AG04449 (cell line): Measurements from ENCODE around the gene DMAC2.

Experiments
- CTCF ChIA-PET: fragments of 350-600 bp; formaldehyde crosslinking; extraction: SDS; loops from one replicate; lab custom pipeline; 2021; ENCODE audit warnings: antibody characterized with exemption; lab: Yijun Ruan, JAX
- POLR2A ChIA-PET: fragments of 400-600, 350-600 bp; formaldehyde crosslinking; extraction: SDS; loops from one replicate; lab custom pipeline; 2020; ENCODE audit warnings: antibody characterized with exemption, inconsistent platforms; lab: Yijun Ruan, JAX
- DNase-seq: peaks from one replicate; pipeline ENCODE4 v3.0.0-alpha.2; 2010; ENCODE audit warnings: low read depth, low spot score
- H3K4me3 ChIP-seq: 2 replicates; pipeline ENCODE4 v1.5.1; 2011; ENCODE audit warnings: low read depth, mild to moderate bottlenecking, control low read depth, low read length
- CTCF ChIP-seq: IDR thresholded peaks from one replicate; pipeline ENCODE4 v1.5.1; 2011; ENCODE audit warnings: mild to moderate bottlenecking, moderate library complexity, low read length, control low read depth, inconsistent platforms; ENCODE audit not compliant: insufficient read depth; ENCODE audit errors: missing control alignments

DMAC2 gene

GRCh38 chr19:41445575-41445974, 5.9 kb upstream of the DMAC2 start:
- no peak for TF ChIP-seq CTCF
- H3K4me3 ChIP-seq, result no peak overlapping the region
- CTCF ChIA-PET, result interaction anchor here (1.0 to 11.4 kb wide), 2 partner anchors 10 to 124 kb away, joined by 3 to 255 read pairs; partner anchors contain the start of gene CEACAM21

GRCh38 chr19:41443813-41444455, 4.2 kb upstream of the DMAC2 start:
- CTCF ChIA-PET, result interaction anchor here (6.0 to 11.4 kb wide), 2 partner anchors 6 to 126 kb away, joined by 69 to 255 read pairs; partner anchors contain the start of gene CEACAM21
- no peak for TF ChIP-seq CTCF
- DNase-seq, result no peak
- no peak overlapping the region for H3K4me3 ChIP-seq
- POLR2A ChIA-PET, result no interaction called here

More at GRCh38 chr19:41445575-41445974, 5.9 kb upstream of the DMAC2 start:
- POLR2A ChIA-PET, result no interaction called here
- no peak for DNase-seq

GRCh38 chr19:41442473-41443355, 3.0 kb upstream of the DMAC2 start, which contains the start of gene ERICH4:
Gene ERICH4, plus strand, starts transcription at chr19:41443156. Its CDS starts 14 bp downstream, at chr19:41443170.
- ChIA-PET CTCF (interaction anchor here (0.7 to 6.0 kb wide), 3 partner anchors 8 to 126 kb away, joined by 3 to 69 read pairs (median 3); no protein-coding TSS in a partner anchor), POLR2A (no interaction called here)
- no peak within 1 kb of the TSS for H3K4me3 ChIP-seq

GRCh38 chr19:41441321-41441945, 1.7 kb upstream of the DMAC2 start:
- H3K4me3 ChIP-seq, result no peak overlapping the region
- TF ChIP-seq CTCF, result no peak
- ChIA-PET CTCF (interaction anchor here (2.5 to 6.0 kb wide), 2 partner anchors 9 to 97 kb away, joined by 11 to 69 read pairs; no protein-coding TSS in a partner anchor), POLR2A (no interaction called here)
- no peak for DNase-seq

More at GRCh38 chr19:41442473-41443355, 3.0 kb upstream of the DMAC2 start, which contains the start of gene ERICH4:
- DNase-seq, result no peak
- no peak for TF ChIP-seq CTCF

GRCh38 chr19:41437944-41438574, 1.7 kb downstream of the DMAC2 start:
- DNase-seq, result no peak
- ChIA-PET CTCF (interaction anchor here (1.6 to 6.0 kb wide), 2 partner anchors 12 to 132 kb away, joined by 6 to 69 read pairs; no protein-coding TSS in a partner anchor), POLR2A (interaction anchor here (0.6 kb wide), 2 partner anchors 20 to 94 kb away, joined by 3 read pairs; no protein-coding TSS in a partner anchor)
- no peak for TF ChIP-seq CTCF
- no peak overlapping the region for H3K4me3 ChIP-seq
